AG10803 (cell line): Measurements from ENCODE around the gene DLG2.
"Not testable (repeated sequence)": the region's sequence is repeated elsewhere in the genome, so short reads cannot be mapped to it uniquely, and the experiment has no call there.

Source experiments
- DNase-seq: peaks from one replicate; pipeline ENCODE4 v3.0.0; 2010; ENCODE audit warnings: low read depth
- H3K4me3 ChIP-seq: 2 replicates; pipeline ENCODE4 v1.5.1; 2011; ENCODE audit warnings: mild to moderate bottlenecking, low read length, control low read depth
- CTCF ChIP-seq: conservative IDR thresholded peaks from 2 replicates; pipeline ENCODE4 v1.5.1; 2011; ENCODE audit warnings: mild to moderate bottlenecking, low read length, control low read depth, inconsistent platforms

Gene DLG2

GRCh38 chr11:84857746-84858145 lies 769.4 kb downstream of the DLG2 start:
- DNase-seq: no peak
- no peak for TF ChIP-seq CTCF
- H3K4me3 ChIP-seq: no peak overlapping the region

- DNase-seq: peak; percentile 81
- no peak overlapping the region for H3K4me3 ChIP-seq
- TF ChIP-seq CTCF: no peak
These were observed 771.5 kb downstream of the DLG2 start for GRCh38 chr11:84855508-84856245.

- no peak for TF ChIP-seq CTCF
- H3K4me3 ChIP-seq: no peak overlapping the region
- DNase-seq: no peak
These were observed 772.7 kb downstream of the DLG2 start for GRCh38 chr11:84854498-84854880.

DNA sequence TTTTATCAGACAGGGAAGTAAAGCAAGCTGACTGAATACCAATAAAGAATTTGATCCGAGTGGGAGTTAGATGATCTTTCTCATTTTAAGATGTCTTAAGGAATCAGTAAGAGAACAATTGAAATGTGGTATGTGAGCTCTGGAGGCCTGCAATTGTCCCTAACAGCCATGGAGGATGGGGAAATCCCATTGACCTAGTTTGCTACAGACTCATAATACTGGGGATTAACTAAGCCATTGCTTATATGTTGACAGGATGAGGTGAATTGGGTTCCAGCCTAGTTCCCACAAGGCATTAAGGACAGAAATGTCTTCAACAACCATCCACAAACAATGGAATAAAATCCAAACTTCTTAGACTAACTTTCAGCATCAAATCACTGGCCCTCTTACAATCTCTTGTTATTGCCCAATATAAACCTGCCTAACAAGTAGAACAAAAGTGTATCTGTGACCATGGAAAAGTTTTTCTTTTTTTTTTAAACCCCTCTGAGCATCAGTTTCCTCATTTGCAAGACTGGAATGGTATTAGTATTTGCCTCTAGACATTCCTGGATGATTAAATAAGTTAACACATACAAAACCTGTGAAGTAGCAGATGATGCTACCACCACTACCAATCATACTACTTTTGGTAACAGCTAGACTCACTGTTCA lies 773.2 kb downstream of the DLG2 start:
- H3K4me3 ChIP-seq: no peak overlapping the region
- TF ChIP-seq CTCF: no peak
- no peak for DNase-seq

- H3K4me3 ChIP-seq: no peak overlapping the region
- no peak for TF ChIP-seq CTCF
- no peak for DNase-seq
These were observed 779.3 kb downstream of the DLG2 start for GRCh38 chr11:84847842-84848241.

DNA sequence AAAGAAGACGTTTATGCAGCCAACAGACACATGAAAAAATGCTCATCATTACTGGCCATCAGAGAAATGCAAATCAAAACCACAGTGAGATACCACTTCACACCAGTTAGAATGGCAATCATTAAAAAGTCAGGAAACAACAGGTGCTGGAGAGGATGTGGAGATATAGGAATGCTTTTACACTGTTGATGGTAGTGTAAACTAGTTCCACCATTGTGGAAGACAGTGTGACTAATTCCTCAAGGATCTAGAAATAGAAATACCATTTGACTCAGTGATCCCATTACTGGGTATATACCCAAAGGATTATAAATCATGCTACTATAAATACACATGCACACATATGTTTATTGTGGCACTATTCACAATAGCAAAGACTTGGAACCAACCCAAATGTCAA lies 786.9 kb downstream of the DLG2 start:
- not testable (repeated sequence) for H3K4me3 ChIP-seq, DNase-seq

- DNase-seq: no peak
- TF ChIP-seq CTCF: no peak
- no peak overlapping the region for H3K4me3 ChIP-seq
These were observed 789.6 kb downstream of the DLG2 start for GRCh38 chr11:84837402-84838069.
